Measurements from ENCODE around the gene RASD1.

Gene RASD1

GRCh38 chr17:17496189-17497064 is at the start of gene RASD1:
RASD1 (minus strand) TSS chr17:17496395; CDS start chr17:17496181, 214 bp downstream.
- no peak for DNase-seq

GRCh38 chr17:17545984-17546383 is 49.8 kb upstream of the RASD1 start:
- no peak for DNase-seq

- DNase-seq: no peak
Measured at GRCh38 chr17:17545031-17545820, 49.0 kb upstream of the RASD1 start.

- DNase-seq: no peak
Measured at GRCh38 chr17:17542906-17543635, 46.9 kb upstream of the RASD1 start.

- no peak for DNase-seq
Measured at GRCh38 chr17:17541640-17542001, 45.4 kb upstream of the RASD1 start.

- no peak for DNase-seq
Measured at GRCh38 chr17:17540935-17541639, 44.9 kb upstream of the RASD1 start.

GRCh38 chr17:17540278-17540906 is 44.2 kb upstream of the RASD1 start:
- DNase-seq: no peak

- no peak for DNase-seq
Measured at GRCh38 chr17:17539591-17539990, 43.4 kb upstream of the RASD1 start.

GRCh38 chr17:17538417-17539391 is 42.5 kb upstream of the RASD1 start:
- DNase-seq: no peak

- no peak for DNase-seq
Measured at GRCh38 chr17:17537311-17538099, 41.3 kb upstream of the RASD1 start.

GRCh38 chr17:17536702-17537101 is 40.5 kb upstream of the RASD1 start:
- DNase-seq: no peak

GRCh38 chr17:17535957-17536356 is 39.8 kb upstream of the RASD1 start:
- no peak for DNase-seq

- no peak for DNase-seq
Measured at GRCh38 chr17:17533901-17534441, 37.8 kb upstream of the RASD1 start.

GRCh38 chr17:17532991-17533390 is 36.8 kb upstream of the RASD1 start:
- DNase-seq: no peak

GRCh38 chr17:17531156-17531555 is 35.0 kb upstream of the RASD1 start:
- no peak for DNase-seq

- no peak for DNase-seq
Measured at GRCh38 chr17:17528696-17529652, 32.8 kb upstream of the RASD1 start.

GRCh38 chr17:17527956-17528500 is 31.8 kb upstream of the RASD1 start:
- no peak for DNase-seq

- DNase-seq: no peak
Measured at GRCh38 chr17:17527534-17527933, 31.3 kb upstream of the RASD1 start.

Data from cortex of kidney (tissue), 1 donor.